Stimulated activated CD8-positive, alpha-beta memory T cell treated with anti-CD3 and anti-CD28 coated beads, Interleukin-12 subunit alpha, Interleukin-12 subunit beta, amount 100 ng/mL, for 4 hours (primary cell): ENCODE results near the gene PLPPR5.
"Not testable (repeated sequence)": the region's sequence is repeated elsewhere in the genome, so short reads cannot be mapped to it uniquely, and the experiment has no call there.

ENCODE experiments used
- DNase-seq: peaks from one replicate; pipeline ENCODE4 v3.0.0-alpha.2; 2020; ENCODE audit warnings: low read depth

PLPPR5 gene, protein sequence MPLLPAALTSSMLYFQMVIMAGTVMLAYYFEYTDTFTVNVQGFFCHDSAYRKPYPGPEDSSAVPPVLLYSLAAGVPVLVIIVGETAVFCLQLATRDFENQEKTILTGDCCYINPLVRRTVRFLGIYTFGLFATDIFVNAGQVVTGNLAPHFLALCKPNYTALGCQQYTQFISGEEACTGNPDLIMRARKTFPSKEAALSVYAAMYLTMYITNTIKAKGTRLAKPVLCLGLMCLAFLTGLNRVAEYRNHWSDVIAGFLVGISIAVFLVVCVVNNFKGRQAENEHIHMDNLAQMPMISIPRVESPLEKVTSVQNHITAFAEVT

DNA sequence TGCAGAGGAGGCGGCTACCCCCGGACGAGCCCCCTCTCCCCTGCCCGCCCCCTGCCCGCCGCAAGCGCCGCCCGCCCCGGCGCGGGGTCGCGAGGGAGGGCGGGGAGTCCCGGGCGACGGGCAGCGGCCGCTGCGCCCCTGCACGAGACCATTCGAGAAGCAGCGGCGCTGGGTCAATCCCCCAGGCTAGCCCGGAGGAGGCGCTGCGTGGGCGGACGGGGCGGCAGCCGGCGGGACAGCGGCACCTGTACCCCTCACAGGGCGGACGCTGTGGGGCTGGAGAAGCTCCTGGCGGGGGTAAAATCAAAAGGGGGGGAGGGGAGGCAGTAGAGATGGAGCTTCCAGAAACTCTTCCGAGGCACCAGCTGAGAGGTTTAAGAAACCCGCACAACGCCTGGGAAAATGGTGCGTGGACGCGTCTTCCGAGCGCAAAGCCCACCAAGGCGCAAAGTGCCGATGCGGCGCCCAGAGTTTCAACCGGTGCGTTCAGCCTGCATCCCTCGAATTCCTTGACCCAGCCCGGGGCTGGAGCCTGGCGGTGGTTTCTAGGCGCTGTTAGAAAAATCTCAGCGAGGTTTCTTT is at the start of gene PLPPR5:
Gene PLPPR5 (minus strand): TSS at position 1 of the 582 bp plus-strand sequence. CDS start 190 bp downstream, outside the sequence.
- DNase-seq, result no peak

DNA sequence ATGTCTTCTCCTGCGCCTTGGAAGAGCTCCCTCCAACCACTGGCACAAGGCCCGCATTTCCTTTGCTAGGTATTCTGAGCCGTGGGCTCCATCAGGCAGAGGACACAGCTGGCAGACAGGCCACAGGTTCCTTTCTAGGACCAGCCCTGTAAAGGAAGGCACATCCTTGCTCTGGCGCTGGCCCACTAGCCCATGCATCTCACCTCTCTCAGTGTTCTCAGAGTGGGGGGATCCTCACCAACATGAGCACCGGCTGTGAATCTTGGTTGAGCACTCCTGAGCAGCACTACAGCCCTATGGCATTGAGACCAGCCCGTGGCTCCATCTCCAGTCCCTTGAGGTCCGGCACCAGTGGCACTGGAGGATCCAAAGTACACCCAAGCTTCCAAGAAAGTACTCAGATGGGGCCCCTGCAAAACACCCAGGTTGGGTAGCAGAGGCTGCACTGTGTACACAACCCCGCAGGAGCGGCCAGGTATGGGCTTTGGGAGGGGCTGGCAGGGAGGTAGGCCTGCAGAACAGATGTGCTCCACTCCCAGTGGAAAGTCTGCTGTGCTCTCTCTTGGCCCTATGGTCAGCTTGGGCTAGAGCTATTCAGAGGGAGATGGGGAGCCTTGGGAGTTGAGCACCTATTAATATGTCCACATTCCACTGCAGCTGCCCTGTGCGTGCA is 47.1 kb upstream of the PLPPR5 start:
- DNase-seq, result no peak

DNA sequence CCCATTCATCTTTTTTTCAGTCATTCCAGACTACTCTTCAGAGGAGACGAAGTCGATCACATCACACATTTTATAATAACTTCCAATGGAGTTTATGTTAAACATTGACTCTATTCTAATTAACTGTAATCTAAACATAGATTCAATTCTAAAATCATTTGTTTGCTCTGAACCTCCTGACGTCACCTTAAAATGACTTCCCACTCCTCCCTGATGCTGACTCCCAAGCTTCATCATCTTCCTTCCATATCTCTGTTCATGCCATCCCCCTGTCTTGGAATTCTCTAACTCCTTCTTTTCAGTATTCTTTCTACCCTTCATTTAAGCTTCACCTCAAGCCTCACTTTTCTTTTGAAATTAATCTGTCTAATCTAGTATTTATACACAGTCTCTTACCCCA is 45.1 kb upstream of the PLPPR5 start:
- DNase-seq, result no peak

DNA sequence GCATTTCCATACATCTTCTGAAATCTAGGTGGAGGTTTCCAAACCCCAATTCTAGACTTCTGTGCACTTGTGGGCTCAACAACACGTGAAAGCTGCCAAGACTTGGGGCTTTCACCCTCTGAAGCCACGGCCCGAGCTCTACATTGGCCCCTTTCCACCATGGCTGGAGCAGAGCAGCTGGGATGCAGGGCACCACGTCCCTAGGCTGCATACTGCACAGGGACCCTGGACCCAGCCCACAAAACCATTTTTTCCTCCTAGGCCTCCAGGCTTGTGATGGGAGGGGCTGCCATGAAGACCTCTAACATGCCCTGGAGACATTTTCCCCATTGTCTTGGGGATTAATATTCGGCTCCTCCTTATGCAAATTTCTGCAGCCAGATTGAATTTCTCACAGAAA is 32.1 kb upstream of the PLPPR5 start:
- not testable (repeated sequence) for DNase-seq

DNA sequence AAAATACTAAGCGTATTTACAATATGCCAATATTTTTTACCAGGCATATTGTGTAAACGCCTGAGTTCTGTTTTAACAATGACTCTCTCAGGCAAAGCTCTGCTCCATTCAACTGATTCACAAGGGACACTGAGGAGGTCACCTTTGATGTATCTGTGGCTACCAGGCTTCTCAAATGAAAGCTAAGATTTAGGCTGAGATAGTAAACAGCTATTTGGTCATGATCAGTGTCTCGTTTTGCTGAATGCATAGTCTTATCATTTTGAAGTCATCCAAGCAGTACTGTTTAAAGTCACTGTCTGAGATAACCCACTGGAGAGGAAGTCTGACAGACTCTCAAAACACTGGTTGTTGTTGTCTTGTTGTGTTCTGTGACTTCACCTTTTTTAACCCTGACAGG is 13.7 kb upstream of the PLPPR5 start:
- DNase-seq, result no peak

DNA sequence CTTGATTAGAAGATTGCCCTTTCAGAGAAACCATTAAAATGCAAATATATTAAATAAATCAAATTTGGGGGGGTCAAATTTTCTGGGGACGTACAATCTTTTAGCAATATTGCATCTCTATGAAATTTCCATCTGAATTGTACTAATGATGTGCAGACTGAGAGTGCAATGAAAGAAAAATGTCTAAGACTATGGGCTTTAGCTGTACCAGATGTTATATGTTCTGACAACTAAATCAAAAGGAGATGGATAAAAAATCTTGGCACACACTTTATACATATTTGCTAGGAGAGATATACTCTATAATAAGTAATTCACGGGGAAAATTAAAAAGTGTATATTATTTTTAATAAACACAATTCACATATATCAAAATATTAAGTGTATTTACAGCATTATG is 13.0 kb upstream of the PLPPR5 start:
- no peak for DNase-seq

DNA sequence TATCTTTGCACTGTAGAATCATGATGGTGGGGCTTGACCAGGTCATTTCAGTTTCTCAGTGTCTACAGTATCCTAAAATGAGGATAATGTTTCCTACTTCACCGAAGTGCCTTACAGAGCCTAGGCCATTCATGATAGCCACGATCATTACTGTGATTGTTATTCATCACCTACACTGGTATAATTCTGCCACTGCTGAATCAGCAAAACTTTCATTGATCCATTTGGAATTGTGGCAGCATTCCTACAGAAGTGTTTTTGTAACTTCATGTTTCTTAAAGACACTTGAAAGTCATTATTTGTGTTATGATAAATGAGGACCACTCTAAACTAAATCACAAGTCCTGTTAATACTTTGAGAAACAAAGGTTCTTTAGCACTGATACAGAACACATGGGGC is 6.0 kb upstream of the PLPPR5 start:
- DNase-seq, result no peak

DNA sequence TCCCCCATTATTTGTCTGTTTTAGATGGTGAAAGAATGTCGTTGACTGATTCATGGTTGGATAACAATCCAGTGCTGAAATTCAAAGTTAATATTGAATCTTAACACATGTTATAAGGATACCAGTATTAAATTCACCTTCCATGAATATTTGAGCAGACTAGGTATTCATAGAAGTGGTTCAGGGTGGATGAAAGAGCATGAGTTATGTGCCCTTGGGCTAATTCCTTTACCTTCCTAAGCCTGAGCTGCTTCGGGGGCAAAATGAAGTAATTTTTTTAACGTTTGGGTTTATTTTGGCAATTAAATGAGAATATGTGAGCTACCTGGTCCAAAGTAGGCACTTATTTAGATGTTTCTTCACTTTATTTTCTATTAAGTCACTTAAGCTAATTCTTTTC is 2.7 kb upstream of the PLPPR5 start:
- DNase-seq, result no peak

DNA sequence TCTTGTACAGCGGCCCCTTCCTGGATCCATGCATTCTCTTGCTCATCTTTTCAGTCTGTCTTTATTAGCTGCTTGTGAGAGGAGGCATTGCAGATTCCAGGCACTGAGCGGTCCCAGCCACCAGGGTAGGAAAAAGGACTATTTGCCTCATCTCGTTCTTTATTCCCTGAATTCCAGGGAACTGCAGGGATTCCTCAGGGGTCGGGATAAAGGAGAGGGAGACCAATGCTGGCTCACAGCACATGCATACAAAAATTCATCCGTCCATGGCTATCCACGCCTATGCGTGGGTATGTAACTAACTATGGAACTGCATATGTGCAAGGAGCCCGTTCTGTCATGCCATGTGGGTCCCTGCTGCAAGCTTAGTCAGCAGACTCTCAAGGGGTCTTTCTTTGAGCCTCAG is 879 bp upstream of the PLPPR5 start:
- DNase-seq, result no peak

DNA sequence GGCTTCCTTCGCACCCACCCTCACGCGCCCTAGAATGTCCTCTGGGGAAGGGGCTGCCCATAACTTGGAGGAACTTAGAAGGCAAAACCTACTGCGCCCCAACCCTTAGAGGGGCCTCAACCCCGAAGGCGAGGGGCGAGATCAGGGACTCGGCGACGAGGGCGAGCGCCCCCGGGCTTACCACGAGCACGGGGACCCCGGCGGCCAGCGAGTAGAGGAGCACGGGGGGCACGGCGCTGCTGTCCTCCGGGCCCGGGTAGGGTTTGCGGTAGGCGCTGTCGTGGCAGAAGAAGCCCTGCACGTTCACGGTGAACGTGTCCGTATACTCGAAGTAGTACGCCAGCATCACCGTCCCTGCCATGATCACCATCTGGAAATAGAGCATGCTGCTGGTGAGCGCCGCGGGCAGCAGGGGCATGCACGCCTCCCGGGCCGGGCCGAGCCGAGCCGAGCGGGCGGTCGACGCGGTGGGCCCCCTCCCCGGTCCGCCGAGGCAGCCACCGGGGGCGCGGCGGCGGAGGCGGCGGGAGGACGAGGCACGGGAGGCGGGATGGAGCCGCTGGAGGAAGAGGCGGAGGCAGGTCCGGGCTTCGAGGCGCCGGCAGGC is 304 bp downstream of the PLPPR5 start:
- DNase-seq, result no peak

DNA sequence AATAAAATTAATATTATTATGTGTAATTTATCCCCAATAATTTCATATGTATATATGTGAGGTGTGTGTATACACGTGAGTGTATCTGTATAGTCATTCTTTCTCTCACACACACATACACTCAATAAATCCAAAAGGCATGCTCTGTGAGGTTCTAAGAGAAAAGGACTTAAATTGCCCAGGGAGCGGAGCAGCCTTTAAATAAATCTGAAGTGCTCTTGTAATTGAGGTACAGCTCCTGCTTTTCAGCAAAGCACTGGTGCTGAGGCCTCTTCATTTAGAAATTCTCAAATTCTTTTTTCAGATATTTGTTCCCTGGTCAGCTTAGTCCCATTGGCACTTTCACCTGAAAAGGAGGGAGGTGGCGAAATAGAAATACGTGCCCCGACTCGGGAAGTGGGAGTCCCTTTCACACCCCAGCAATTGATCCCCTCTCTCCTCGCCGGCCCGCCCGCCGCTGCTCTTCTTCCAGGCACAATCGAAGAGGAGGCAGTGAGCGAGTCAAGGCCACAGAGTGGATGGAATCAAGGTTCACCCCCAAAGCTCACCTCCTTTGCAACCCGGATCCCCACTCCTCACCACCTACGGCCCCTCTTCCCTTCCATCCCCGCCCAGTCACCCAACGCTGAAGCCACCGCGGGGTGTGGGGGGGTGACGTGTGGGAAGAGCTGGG is 944 bp downstream of the PLPPR5 start:
- no peak for DNase-seq

DNA sequence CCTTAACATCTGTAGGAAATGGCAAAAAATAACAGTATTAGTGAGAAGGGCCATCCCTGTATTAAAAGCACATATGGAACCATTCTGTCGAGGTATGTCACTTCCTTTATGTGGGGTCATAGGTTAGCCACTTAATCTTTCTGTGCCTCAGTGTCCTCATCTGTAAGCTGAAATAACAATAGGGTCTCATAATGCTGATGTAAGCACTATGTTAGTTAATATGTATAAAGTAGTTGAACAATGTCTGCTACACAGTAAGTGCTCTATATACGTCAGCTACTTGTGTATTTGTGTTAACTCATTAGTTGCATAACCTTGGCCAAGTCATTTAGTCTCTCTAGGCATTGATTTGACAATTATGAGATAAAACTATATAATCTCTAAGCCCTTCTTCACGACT is 11.8 kb downstream of the PLPPR5 start:
- DNase-seq, result no peak

DNA sequence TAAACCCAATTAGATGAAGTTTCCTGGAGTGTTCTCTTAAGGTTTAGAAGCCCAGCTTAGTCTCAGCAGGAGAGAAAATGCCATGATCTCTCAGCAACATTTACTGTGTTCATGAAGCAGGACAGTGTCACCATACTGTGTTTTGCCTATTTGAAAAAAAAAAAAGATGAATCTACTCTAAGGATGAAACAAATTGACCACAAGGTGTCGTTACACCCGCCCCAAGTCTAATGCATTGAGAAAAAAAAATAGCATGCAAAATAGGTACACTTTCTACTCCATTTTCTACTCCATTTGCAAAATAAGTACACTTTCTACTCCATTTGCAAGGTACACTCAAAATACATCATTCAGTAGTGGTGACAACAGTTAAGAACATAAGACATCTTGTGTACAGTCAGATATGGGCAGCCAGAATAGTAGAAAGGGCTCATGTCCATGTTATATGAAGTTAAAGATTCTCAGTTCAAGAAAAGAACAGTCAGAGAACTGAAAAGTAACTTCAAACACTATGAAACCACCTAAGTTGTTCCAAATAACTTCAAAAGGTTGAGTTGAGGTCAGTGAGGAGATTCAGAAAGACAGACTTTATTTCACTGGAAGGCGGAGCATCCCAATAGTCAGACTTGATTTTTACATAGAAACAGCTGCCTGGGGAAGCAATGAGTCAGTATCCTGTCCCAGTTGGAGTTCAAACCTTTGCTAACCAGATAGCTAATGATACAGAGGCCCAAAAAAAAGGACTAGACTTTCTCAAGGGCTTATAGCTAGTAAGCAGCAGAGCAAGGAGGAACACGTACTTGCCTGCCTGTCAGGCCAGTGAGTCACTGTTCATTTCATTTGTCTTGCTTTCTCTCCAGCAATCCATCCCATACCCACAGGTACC is 13.3 kb downstream of the PLPPR5 start:
- no peak for DNase-seq

DNA sequence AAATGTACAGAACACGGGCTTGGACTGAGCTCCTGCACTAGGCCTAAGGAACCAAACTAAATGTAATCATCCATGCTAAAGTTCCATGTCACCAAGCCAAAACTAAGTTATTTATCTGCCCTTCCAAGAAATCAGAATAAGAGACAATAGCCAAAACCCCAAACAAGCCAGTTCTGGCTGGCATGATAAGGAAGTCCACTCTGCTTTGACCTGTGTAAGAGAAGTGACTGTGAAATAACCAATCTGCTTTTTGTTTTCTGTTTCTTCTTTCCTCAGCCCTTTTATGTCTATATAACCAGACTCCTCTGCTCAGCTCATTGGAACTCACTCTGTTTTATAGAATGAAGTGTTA is 15.1 kb downstream of the PLPPR5 start:
- DNase-seq, result no peak

DNA sequence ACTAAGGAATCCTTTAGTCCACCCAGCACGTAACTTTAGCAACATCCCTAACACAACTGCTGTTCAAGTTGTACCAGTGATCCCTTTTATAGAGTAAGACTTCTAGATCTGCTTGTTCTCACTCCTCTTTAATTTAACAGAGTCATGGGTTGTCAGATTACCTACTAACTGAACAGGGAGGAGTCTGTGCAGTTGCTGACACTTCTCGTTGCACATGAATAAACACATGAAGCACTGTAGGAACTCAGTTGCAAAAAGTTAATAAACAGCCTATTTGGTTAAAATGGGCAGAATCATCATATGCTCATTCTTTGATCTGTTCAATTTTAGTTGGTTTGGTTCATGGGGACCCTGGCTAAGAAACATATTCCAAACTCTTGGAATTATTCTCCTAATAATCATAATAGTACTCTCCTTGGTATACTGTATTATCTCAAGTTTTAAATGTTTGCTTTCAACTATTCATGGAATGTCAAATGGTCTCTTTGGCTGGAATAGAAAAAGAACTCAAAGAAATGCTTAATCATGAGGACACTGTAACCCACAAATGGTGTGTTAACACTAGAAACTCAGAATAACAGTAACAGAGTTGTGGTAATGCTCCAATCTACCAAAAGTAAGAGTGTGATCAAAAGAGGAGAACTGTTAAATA is 15.6 kb downstream of the PLPPR5 start:
- DNase-seq, result no peak

DNA sequence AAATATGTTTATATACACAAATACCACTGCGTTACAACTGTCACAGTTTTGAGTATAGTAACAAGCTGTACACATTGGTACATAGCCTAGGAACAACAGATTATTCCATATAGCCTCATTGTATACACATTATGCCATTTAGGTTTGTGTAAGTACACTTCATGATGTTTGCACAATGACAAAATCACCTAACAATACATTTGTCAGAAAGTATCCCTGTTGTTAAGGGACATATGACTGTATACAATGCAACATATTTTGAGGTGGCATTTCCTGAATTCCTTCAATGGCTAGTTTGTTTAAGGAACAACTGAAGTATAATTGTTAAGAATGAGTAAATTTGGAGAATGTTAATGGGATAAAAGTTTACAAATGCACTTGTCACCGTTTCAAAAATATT is 19.0 kb downstream of the PLPPR5 start:
- DNase-seq, result no peak

DNA sequence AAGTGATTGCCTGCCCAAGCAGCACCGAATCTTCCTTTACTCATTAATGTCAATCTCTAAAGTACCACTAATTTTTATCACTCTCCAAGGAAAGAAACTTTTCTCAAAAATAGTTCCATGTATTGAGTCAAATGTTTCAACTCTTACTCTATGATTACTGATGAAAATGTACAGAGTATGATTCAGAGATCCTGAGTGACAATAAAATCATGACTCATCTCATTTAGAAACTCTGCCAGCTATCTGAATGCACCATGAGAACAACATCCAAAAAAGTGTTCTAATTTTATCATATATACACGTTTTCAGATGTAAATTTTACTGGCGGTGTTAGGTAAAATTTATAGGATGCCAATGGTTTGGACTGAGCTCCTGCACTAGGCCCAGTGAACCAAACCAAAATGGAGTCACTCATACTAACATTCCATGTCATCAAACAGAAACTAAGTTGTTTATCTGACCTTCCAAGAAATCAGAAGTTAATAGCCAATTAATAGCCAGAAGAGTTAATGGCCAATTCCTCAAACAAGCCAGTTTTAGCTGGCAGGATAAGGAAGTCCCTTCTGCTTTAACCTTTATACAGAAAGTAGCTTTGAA is 22.6 kb downstream of the PLPPR5 start:
- no peak for DNase-seq

DNA sequence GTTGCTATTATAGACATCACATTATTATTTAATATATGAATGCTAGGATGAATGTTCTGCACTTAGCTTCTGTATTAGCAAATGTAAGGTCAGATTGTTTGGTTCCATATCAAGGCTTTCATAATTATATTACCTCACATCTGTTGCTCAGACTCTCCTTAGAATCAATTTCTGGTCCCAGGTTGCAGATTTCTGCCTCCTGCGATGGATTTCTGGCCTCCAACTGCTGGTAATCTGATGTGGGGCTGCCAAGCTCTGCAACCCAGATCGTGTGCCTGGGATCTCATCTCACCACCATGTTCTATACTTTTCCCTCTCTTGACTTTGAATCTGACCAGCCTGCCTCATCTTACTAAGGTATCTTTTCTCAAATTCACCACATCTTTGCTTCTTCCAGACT is 25.2 kb downstream of the PLPPR5 start:
- no peak for DNase-seq

DNA sequence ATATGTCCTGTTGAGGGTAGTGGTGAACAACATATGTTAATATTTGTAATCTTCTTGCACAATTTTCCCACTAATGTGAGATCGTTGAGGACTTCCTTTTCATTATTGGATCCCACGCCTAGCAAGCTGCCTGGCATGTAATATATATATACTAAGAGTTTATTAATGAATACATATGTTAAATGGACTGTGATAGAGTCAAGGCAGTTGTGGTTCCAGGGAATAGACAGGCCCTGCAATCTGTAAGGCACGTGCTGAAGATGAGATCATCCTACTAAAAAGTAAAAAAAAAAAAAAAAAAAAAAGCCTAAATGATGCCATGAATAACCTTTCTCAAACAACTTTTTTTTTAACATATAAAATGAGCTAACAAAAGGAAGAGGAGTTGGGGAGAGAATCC is 28.9 kb downstream of the PLPPR5 start:
- no peak for DNase-seq

DNA sequence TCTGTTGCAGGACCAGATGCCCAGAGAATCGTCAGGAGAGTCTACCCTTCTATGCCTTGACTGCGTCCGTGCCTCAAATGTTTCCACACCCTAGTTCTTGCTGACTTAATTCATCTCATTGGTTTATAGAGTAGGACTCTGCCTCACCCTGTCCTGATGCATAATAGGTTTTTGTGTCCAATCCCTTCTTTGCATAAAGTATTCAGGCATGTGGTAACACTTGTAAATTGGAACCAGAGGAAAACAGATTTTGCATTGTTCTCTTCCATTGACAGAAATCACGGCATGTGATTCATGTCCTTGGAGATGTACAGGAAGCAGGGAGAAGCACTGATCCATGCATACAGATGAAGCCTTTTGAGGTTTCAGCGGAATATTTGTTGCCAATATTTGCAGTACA is 29.5 kb downstream of the PLPPR5 start:
- no peak for DNase-seq
